Umbilical cord (tissue), 2 donors: ENCODE results near the gene SRGAP2C. TPM values are rescaled to one million over a fixed set of nuclear protein-coding genes. Genes with fewer than 3 reads are reported as not detected.
"Not testable (repeated sequence)": the region's sequence is repeated elsewhere in the genome, so short reads cannot be mapped to it uniquely, and the experiment has no call there.

Source experiments
- DNase-seq: peaks from one replicate; pipeline ENCODE4 v3.0.0-alpha.2; 2015; ENCODE audit warnings: low spot score
- total RNA-seq: library from RNA; depleted of rRNA; stranded (reverse); fragments of >200 nt; gene quantifications from one replicate; pipeline ENCODE4 v1.2.3, GENCODE V29; 2014; ENCODE audit warnings: low replicate concordance; ENCODE audit not compliant: insufficient read depth

SRGAP2C gene
- total RNA-seq, 1 donor from 2014 or later, result 33.5 TPM

- DNase-seq, result not testable (repeated sequence)
Observed at GRCh38 chr1:121376986-121377385, 192.2 kb downstream of the SRGAP2C start.

- not testable (repeated sequence) for DNase-seq
Observed at GRCh38 chr1:121378757-121379156, 194.0 kb downstream of the SRGAP2C start.

- DNase-seq, result not testable (repeated sequence)
Observed at GRCh38 chr1:121384754-121385153, 200.0 kb downstream of the SRGAP2C start.

GRCh38 chr1:121385162-121385561 lies 200.4 kb downstream of the SRGAP2C start:
- not testable (repeated sequence) for DNase-seq

GRCh38 chr1:121385563-121386288 lies 201.0 kb downstream of the SRGAP2C start:
- DNase-seq, result not testable (repeated sequence)

GRCh38 chr1:121386319-121386948 lies 201.7 kb downstream of the SRGAP2C start:
- DNase-seq, result not testable (repeated sequence)

- not testable (repeated sequence) for DNase-seq
Observed at GRCh38 chr1:121389895-121390560, 205.3 kb downstream of the SRGAP2C start.

GRCh38 chr1:121392130-121392529 lies 207.4 kb downstream of the SRGAP2C start:
- not testable (repeated sequence) for DNase-seq

GRCh38 chr1:121395718-121396201 lies 211.0 kb downstream of the SRGAP2C start:
- DNase-seq, result not testable (repeated sequence)

- not testable (repeated sequence) for DNase-seq
Observed at GRCh38 chr1:121396335-121397081, 211.7 kb downstream of the SRGAP2C start.

GRCh38 chr1:121397101-121397500 lies 212.3 kb downstream of the SRGAP2C start:
- DNase-seq, result not testable (repeated sequence)

GRCh38 chr1:121399193-121399592 lies 214.4 kb downstream of the SRGAP2C start:
- DNase-seq, result not testable (repeated sequence)

- not testable (repeated sequence) for DNase-seq
Observed at GRCh38 chr1:121400108-121400507, 215.3 kb downstream of the SRGAP2C start.

GRCh38 chr1:121400541-121401310 lies 216.0 kb downstream of the SRGAP2C start:
- not testable (repeated sequence) for DNase-seq

GRCh38 chr1:121401375-121401955 lies 216.7 kb downstream of the SRGAP2C start:
- DNase-seq, result not testable (repeated sequence)

- DNase-seq, result not testable (repeated sequence)
Observed at GRCh38 chr1:121403254-121403653, 218.5 kb downstream of the SRGAP2C start.

GRCh38 chr1:121408354-121408753 lies 223.6 kb downstream of the SRGAP2C start:
- no peak for DNase-seq

- no peak for DNase-seq
Observed at GRCh38 chr1:121413821-121414220, 229.0 kb downstream of the SRGAP2C start.

GRCh38 chr1:121414905-121415304 lies 230.1 kb downstream of the SRGAP2C start:
- DNase-seq, result no peak

- DNase-seq, result no peak
Observed at GRCh38 chr1:121417325-121417923, 232.6 kb downstream of the SRGAP2C start.
